Caco-2 (cell line): Measurements from ENCODE around the gene URAD. TPM values are rescaled to one million over a fixed set of nuclear protein-coding genes. Genes with fewer than 3 reads are reported as not detected.

Experiments used
- BruUV-seq: library from RNA; stranded (reverse); fragments of 400-500 nt; replicated peaks from 2 replicates; lab custom pipeline; 2021; lab: Mats Ljungman, UMichigan
- CTCF ChIA-PET: fragments of 300-600 bp; sonication (Branson Sonifier 250); formaldehyde crosslinking; loops from one replicate; lab custom pipeline; 2022; ENCODE audit warnings: antibody characterized with exemption; lab: Charles Lee
- POLR2A ChIA-PET: fragments of 300-600 bp; sonication (Branson Sonifier 250); formaldehyde crosslinking; loops from one replicate; lab custom pipeline; 2022; ENCODE audit warnings: antibody characterized with exemption; lab: Charles Lee
- DNase-seq, 2 experiments: peaks; one replicate each; pipeline versions ENCODE4 v3.0.0 to v3.0.0-alpha.2; 2020 to 2022
- H3K27me3 ChIP-seq: replicated peaks from 2 replicates; pipeline ENCODE4 v1.6.0; 2011; ENCODE audit warnings: low read length; ENCODE audit not compliant: control insufficient read depth, insufficient read depth
- H3K36me3 ChIP-seq: 2 replicates; pipeline ENCODE4 v1.5.1; 2011; ENCODE audit warnings: low read length; ENCODE audit not compliant: control insufficient read depth, insufficient read depth
- H3K4me1 ChIP-seq: fragments of 250-450 bp; sonication (Bioruptor Pico); 2 replicates; pipeline ENCODE4 v1.5.1; 2020; ENCODE audit warnings: mild to moderate bottlenecking
- H3K4me3 ChIP-seq: 2 replicates; pipeline ENCODE4 v1.5.1; 2011; ENCODE audit warnings: low read depth, mild to moderate bottlenecking, control low read depth, low read length
- H3K9me3 ChIP-seq: fragments of 250-450 bp; sonication (Bioruptor Pico); 2 replicates; pipeline ENCODE4 v1.5.1; 2020; ENCODE audit warnings: mild to moderate bottlenecking, moderate library complexity
- H3K27ac Mint-ChIP-seq: one replicate; pipeline ENCODE4 v1.8.0; 2022; ENCODE audit warnings: mixed read lengths; ENCODE audit not compliant: unreplicated experiment
- H3K27me3 Mint-ChIP-seq: one replicate; pipeline ENCODE4 v1.8.0; 2022; ENCODE audit warnings: mixed read lengths; ENCODE audit not compliant: insufficient read depth, unreplicated experiment
- H3K36me3 Mint-ChIP-seq: one replicate; pipeline ENCODE4 v1.8.0; 2022; ENCODE audit warnings: mild to moderate bottlenecking, mixed read lengths; ENCODE audit not compliant: insufficient read depth, unreplicated experiment
- H3K4me1 Mint-ChIP-seq: one replicate; pipeline ENCODE4 v1.8.0; 2022; ENCODE audit warnings: low read depth, mixed read lengths; ENCODE audit not compliant: unreplicated experiment
- H3K4me3 Mint-ChIP-seq: one replicate; pipeline ENCODE4 v1.8.0; 2022; ENCODE audit warnings: mild to moderate bottlenecking, moderate library complexity, mixed read lengths; ENCODE audit not compliant: unreplicated experiment
- H3K9me3 Mint-ChIP-seq: one replicate; pipeline ENCODE4 v1.8.0; 2022; ENCODE audit warnings: mixed read lengths; ENCODE audit not compliant: unreplicated experiment
- CTCF ChIP-seq, 2 experiments: fragments of 200-600 bp in 1 of 2; IDR thresholded peaks; 1 replicate in 1 of 2; 2 replicates in 1 of 2; pipeline versions ENCODE4 v1.5.1 to v1.8.0; 2011 to 2022; ENCODE audit warnings: antibody characterized with exemption in 1 of 2, control low read depth in 1 of 2, inconsistent platforms in 1 of 2, low read depth in 1 of 2, low read length in 1 of 2, mild to moderate bottlenecking in 1 of 2, moderate library complexity in 1 of 2; ENCODE audit not compliant: insufficient read depth in 1 of 2, severe bottlenecking in 1 of 2, unreplicated experiment in 1 of 2
- intact Hi-C: fragments of 100-400 bp; cut with micrococcal nuclease; formaldehyde crosslinking; loops from one replicate; pipeline ENCODE4 v1.10.0; 2022; ENCODE audit not compliant: unreplicated experiment
- total RNA-seq: library from RNA; stranded (reverse); gene quantifications from 2 replicates; pipeline ENCODE4 v1.2.3, GENCODE V29; 2022

URAD gene
- total RNA-seq, 1 experiment from 2014 or later, result 5.2 TPM

- Histone ChIP-seq H3K36me3 (peaks cover 1% of the 10 kb centered on the region; the same call in 1 of the 2 replicates), H3K27me3 (no peaks in the 10 kb centered on the region)
- H3K4me1 Mint-ChIP-seq, result peaks cover 10% of the 10 kb centered on the region
These were observed 16.0 kb downstream of the URAD start for GRCh38 chr13:27972478-27972820.

GRCh38 chr13:27971776-27972477 lies 16.6 kb downstream of the URAD start:
- Histone ChIP-seq H3K9me3 (no peaks in the 10 kb centered on the region), H3K4me1 (peaks cover 30% of the 10 kb centered on the region), H3K27me3 (no peaks in the 10 kb centered on the region), H3K36me3 (peaks cover 3% of the 10 kb centered on the region; the same call in 1 of the 2 replicates), H3K4me3 (no peak overlapping the region)
- intact Hi-C loops, result no loop called here
- no peak overlapping the region for H3K4me3 Mint-ChIP-seq
- BruUV-seq, result no TSS peak
- H3K27me3 Mint-ChIP-seq, result no peaks in the 10 kb centered on the region
- no peak for TF ChIP-seq CTCF (IDR thresholded peaks at IDR 0.05; ENCODE audit: insufficient read depth in 1 of 2, low read depth in 1 of 2, low read length in 1 of 2, severe bottlenecking in 1 of 2, unreplicated experiment in 1 of 2)
- peaks cover 10% of the 10 kb centered on the region for H3K4me1 Mint-ChIP-seq
- ChIA-PET CTCF (no interaction called here), POLR2A (no interaction called here)
- H3K9me3 Mint-ChIP-seq, result no peaks in the 10 kb centered on the region
- peaks cover 29% of the 10 kb centered on the region for H3K36me3 Mint-ChIP-seq
- no peak for DNase-seq
- no peak overlapping the region for H3K27ac Mint-ChIP-seq

More at GRCh38 chr13:27972478-27972820, 16.0 kb downstream of the URAD start:
- intact Hi-C loops, result no loop called here
- Mint-ChIP-seq H3K27me3 (no peaks in the 10 kb centered on the region), H3K4me3 (no peak overlapping the region), H3K36me3 (peaks cover 24% of the 10 kb centered on the region), H3K27ac (no peak overlapping the region), H3K9me3 (no peaks in the 10 kb centered on the region)
- Histone ChIP-seq H3K9me3 (no peaks in the 10 kb centered on the region), H3K4me1 (peaks cover 34% of the 10 kb centered on the region), H3K4me3 (no peak overlapping the region)
- no TSS peak for BruUV-seq
- no peak for DNase-seq
- POLR2A ChIA-PET, result no interaction called here
- CTCF ChIA-PET, result no interaction called here
- TF ChIP-seq CTCF (IDR thresholded peaks at IDR 0.05; ENCODE audit: insufficient read depth in 1 of 2, low read depth in 1 of 2, low read length in 1 of 2, severe bottlenecking in 1 of 2, unreplicated experiment in 1 of 2), result no peak

GRCh38 chr13:27971236-27971645 lies 17.3 kb downstream of the URAD start:
- ChIA-PET CTCF (no interaction called here), POLR2A (no interaction called here)
- Mint-ChIP-seq H3K36me3 (peaks cover 36% of the 10 kb centered on the region), H3K27ac (peak overlapping the region; percentile 53), H3K9me3 (no peaks in the 10 kb centered on the region), H3K4me1 (peaks cover 10% of the 10 kb centered on the region), H3K27me3 (no peaks in the 10 kb centered on the region), H3K4me3 (no peak overlapping the region)
- no peaks in the 10 kb centered on the region for H3K27me3 ChIP-seq
- peak in 1 of 2 experiments; percentile 64 for DNase-seq
- no peak overlapping the region for H3K4me3 ChIP-seq
- peaks cover 3% of the 10 kb centered on the region; the same call in 1 of the 2 replicates for H3K36me3 ChIP-seq
- H3K9me3 ChIP-seq, result no peaks in the 10 kb centered on the region
- no peak for TF ChIP-seq CTCF (IDR thresholded peaks at IDR 0.05; ENCODE audit: insufficient read depth in 1 of 2, low read depth in 1 of 2, low read length in 1 of 2, severe bottlenecking in 1 of 2, unreplicated experiment in 1 of 2)
- H3K4me1 ChIP-seq, result peaks cover 30% of the 10 kb centered on the region
- no TSS peak for BruUV-seq
- intact Hi-C loops, result no loop called here
